IMR-90 (cell line): ENCODE results near the gene TCP11. TPM values are rescaled to one million over a fixed set of nuclear protein-coding genes. Genes with fewer than 3 reads are reported as not detected.

ENCODE experiments used
- ATAC-seq: fragments of 200-7000 bp; cut with Tn5 transposase; 2 replicates; pipeline ENCODE4 v1.9.1; 2020; ENCODE audit warnings: low read depth, mild to moderate bottlenecking, moderate library complexity
- BruUV-seq: library from RNA; stranded (reverse); fragments of 400-500 nt; replicated peaks from 2 replicates; lab custom pipeline; 2021; lab: Mats Ljungman, UMichigan
- CTCF ChIA-PET: fragments of 300-600 bp; formaldehyde crosslinking; extraction: SDS; loops from one replicate; lab custom pipeline; 2021; ENCODE audit warnings: antibody characterized with exemption; lab: Yijun Ruan, JAX
- POLR2A ChIA-PET: fragments of 300-600 bp; sonication (Branson Sonifier 250); formaldehyde crosslinking; loops from one replicate; lab custom pipeline; 2022; ENCODE audit warnings: antibody characterized with exemption; ENCODE audit not compliant: unreplicated experiment; lab: Charles Lee
- DNase-seq: peaks from one replicate; pipeline ENCODE4 v3.0.0; 2013
- H2AFZ ChIP-seq: replicated peaks from 2 replicates; pipeline ENCODE3; 2013; ENCODE audit warnings: low read length, mild to moderate bottlenecking; ENCODE audit not compliant: poor library complexity
- H2AK5ac ChIP-seq: 2 replicates; pipeline ENCODE4 v1.6.1; 2013; ENCODE audit warnings: low read depth, low read length, inconsistent platforms
- H2AK9ac ChIP-seq: replicated peaks from 2 replicates; pipeline ENCODE3; 2013; ENCODE audit warnings: mild to moderate bottlenecking, low read depth, low read length, moderate library complexity; ENCODE audit not compliant: poor library complexity
- H2BK120ac ChIP-seq: 2 replicates; pipeline ENCODE4 v1.6.1; 2013; ENCODE audit warnings: low read depth, low read length, inconsistent platforms
- H2BK15ac ChIP-seq: 3 replicates; pipeline ENCODE4 v1.6.1; 2013; ENCODE audit warnings: low read depth, low read length, inconsistent platforms
- H2BK20ac ChIP-seq: 2 replicates; pipeline ENCODE4 v1.6.1; 2013; ENCODE audit warnings: low read depth, mild to moderate bottlenecking, inconsistent platforms, low read length, moderate library complexity
- H2BK5ac ChIP-seq: 2 replicates; pipeline ENCODE4 v1.6.1; 2013; ENCODE audit warnings: mild to moderate bottlenecking, low read depth, low read length, inconsistent platforms; ENCODE audit not compliant: poor library complexity, severe bottlenecking
- H3K14ac ChIP-seq: replicated peaks from 2 replicates; pipeline ENCODE4 v1.6.1; 2013; ENCODE audit warnings: low read depth, low read length, inconsistent platforms
- H3K18ac ChIP-seq: 2 replicates; pipeline ENCODE4 v1.6.1; 2013; ENCODE audit warnings: low read depth, low read length, control low read depth
- H3K23ac ChIP-seq: 2 replicates; pipeline ENCODE4 v1.6.1; 2013; ENCODE audit warnings: low read depth, low read length, inconsistent platforms
- H3K27ac ChIP-seq: 2 replicates; pipeline ENCODE4 v1.5.1; 2013; ENCODE audit warnings: mild to moderate bottlenecking, control low read depth, low read length; ENCODE audit not compliant: insufficient read depth
- H3K27me3 ChIP-seq: 2 replicates; pipeline ENCODE4 v1.6.1; 2013; ENCODE audit warnings: low read length; ENCODE audit not compliant: control insufficient read depth, insufficient read depth
- H3K36me3 ChIP-seq: 2 replicates; pipeline ENCODE4 v1.6.1; 2013; ENCODE audit warnings: low read length, mixed read lengths; ENCODE audit not compliant: control insufficient read depth, insufficient read depth
- H3K4ac ChIP-seq: 2 replicates; pipeline ENCODE4 v1.6.1; 2013; ENCODE audit warnings: low read depth, low read length, inconsistent platforms
- H3K4me1 ChIP-seq: 2 replicates; pipeline ENCODE4 v1.6.1; 2013; ENCODE audit warnings: low read length, mixed read lengths; ENCODE audit not compliant: control insufficient read depth, insufficient read depth
- H3K4me2 ChIP-seq: 2 replicates; pipeline ENCODE4 v1.6.1; 2013; ENCODE audit warnings: low read depth, mild to moderate bottlenecking, control low read depth, low read length, moderate library complexity
- H3K4me3 ChIP-seq: 2 replicates; pipeline ENCODE4 v1.5.1; 2013; ENCODE audit warnings: low read depth, mild to moderate bottlenecking, control low read depth, low read length, moderate library complexity; ENCODE audit not compliant: insufficient read depth
- H3K56ac ChIP-seq: 2 replicates; pipeline ENCODE4 v1.6.1; 2013; ENCODE audit warnings: low read length, inconsistent platforms; ENCODE audit not compliant: insufficient read depth; ENCODE audit errors: extremely low read depth
- H3K79me1 ChIP-seq, 2 experiments: 2 replicates each; pipeline ENCODE4 v1.6.1; 2013; ENCODE audit warnings: low read length in 2 of 2, inconsistent platforms in 1 of 2, low read depth in 1 of 2
- H3K9ac ChIP-seq: 2 replicates; pipeline ENCODE4 v1.6.1; 2013; ENCODE audit warnings: low read depth, low read length, control low read depth
- H3K9me1 ChIP-seq: 2 replicates; pipeline ENCODE4 v1.6.1; 2013; ENCODE audit warnings: low read length, inconsistent platforms; ENCODE audit not compliant: insufficient read depth
- H3K9me3 ChIP-seq: 2 replicates; pipeline ENCODE4 v1.6.1; 2013; ENCODE audit warnings: low read length; ENCODE audit not compliant: control insufficient read depth, insufficient read depth
- H4K20me1 ChIP-seq: 2 replicates; pipeline ENCODE4 v1.6.1; 2013; ENCODE audit warnings: low read length, inconsistent platforms; ENCODE audit not compliant: insufficient read depth
- H4K5ac ChIP-seq: 2 replicates; pipeline ENCODE4 v1.6.1; 2013; ENCODE audit warnings: mild to moderate bottlenecking, low read depth, low read length, control low read depth
- H4K8ac ChIP-seq, 2 experiments: 2 replicates each; pipeline ENCODE4 v1.6.1; 2013; ENCODE audit warnings: low read depth in 2 of 2, low read length in 2 of 2, control low read depth in 1 of 2, inconsistent platforms in 1 of 2
- H4K91ac ChIP-seq: 2 replicates; pipeline ENCODE4 v1.6.1; 2013; ENCODE audit warnings: low read depth, low read length, inconsistent platforms; ENCODE audit not compliant: insufficient read depth
- CHD1 ChIP-seq: IDR thresholded peaks from 2 replicates; pipeline ENCODE4 v1.6.1; 2012; ENCODE audit warnings: low read depth, low read length, improper control_type of control experiment
- RFX5 ChIP-seq: IDR thresholded peaks from 2 replicates; pipeline ENCODE4 v1.8.0; 2012; ENCODE audit warnings: low read depth, mild to moderate bottlenecking, low read length, moderate library complexity
- USF2 ChIP-seq: fragments of 150-350 bp; IDR thresholded peaks from 2 replicates; pipeline ENCODE4 v1.6.1; 2017; ENCODE audit warnings: mild to moderate bottlenecking, antibody characterized with exemption, low read length, low read depth
- whole genome bisulfite sequencing, 2 experiments: methylation state at CpG; one replicate each; pipeline versions ENCODE4 v1.1.5 to v1.1.7; 2013; ENCODE audit warnings: missing lambda C conversion rate in 2 of 2; ENCODE audit not compliant: insufficient read length in 1 of 2; ENCODE audit errors: extremely low coverage in 2 of 2; 5-methylcytosine and 5-hydroxymethylcytosine counted together
- dilution Hi-C: fragments of 300-500 bp; cut with HindIII; formaldehyde crosslinking; loops from one replicate; pipeline ENCODE4 v1.14.3; 2018; ENCODE audit warnings: low sequenced_read_pairs; ENCODE audit not compliant: unreplicated experiment
- in situ Hi-C: fragments of 300-500 bp; cut with MboI; formaldehyde crosslinking; loops from 3 replicates; pipeline ENCODE4 v1.14.3; 2019; ENCODE audit warnings: low sequenced_read_pairs, inconsistent platforms, mixed read lengths
- intact Hi-C: fragments of 100-400 bp; cut with micrococcal nuclease; formaldehyde crosslinking; loops from 2 replicates; pipeline ENCODE4 v1.10.0; 2022
- polyA plus RNA-seq, 3 experiments: library from polyadenylated mRNA; depleted of rRNA; stranded (reverse); fragments of >200 nt; gene quantifications; 2 replicates each; pipeline ENCODE4 v1.2.3, GENCODE V29; 2012; ENCODE audit warnings: low replicate concordance in 1 of 3
- total RNA-seq: library from RNA; depleted of rRNA; stranded (reverse); fragments of >200 nt; gene quantifications from 2 replicates; pipeline ENCODE4 v1.2.3, GENCODE V29; 2012

TCP11 gene
- total and polyA plus RNA-seq, 2 of the 4 experiments (the other 2 are of a cell fraction) = 0.34 to 0.36 TPM

- BruUV-seq = no TSS peak
- H4K5ac ChIP-seq = no peak overlapping the region
- dilution Hi-C loops = no loop called here
- in situ Hi-C loops = no loop called here
- H2BK15ac ChIP-seq = no peak overlapping the region
- ATAC-seq = no peak
- H3K9me3 ChIP-seq = no peaks in the 10 kb centered on the region
- H3K4me3 ChIP-seq = no peak overlapping the region
- no peak overlapping the region for H4K8ac ChIP-seq
- H3K4me2 ChIP-seq = no peak overlapping the region
- H3K4me1 ChIP-seq = no peaks in the 10 kb centered on the region
- no peak overlapping the region for H3K27ac ChIP-seq
- H3K23ac ChIP-seq = no peak overlapping the region
- no peak overlapping the region for H2BK120ac ChIP-seq
- no peak overlapping the region for H2AK5ac ChIP-seq
- H2AK9ac ChIP-seq = no peak overlapping the region
- CTCF ChIA-PET = no interaction called here
- no peak overlapping the region for H3K14ac ChIP-seq
- H2BK5ac ChIP-seq = no peak overlapping the region
- 0 out of 2 replicates have a peak, but pooled peaks cover 2% of the 10 kb centered on the region for H3K9me1 ChIP-seq
- no peak overlapping the region for H3K56ac ChIP-seq
- intact Hi-C loops = no loop called here
- H2AFZ ChIP-seq = no peak overlapping the region
- POLR2A ChIA-PET = no interaction called here
- WGBS, 2 experiments = no CpG with 5 or more reads among the region's 2 CpGs
- H3K36me3 ChIP-seq = peaks cover 12% of the 10 kb centered on the region
- H3K18ac ChIP-seq = no peak overlapping the region
- H4K91ac ChIP-seq = no peak overlapping the region
- no peak overlapping the region for H2BK20ac ChIP-seq
- H3K79me1 ChIP-seq = no peaks in the 10 kb centered on the region
- H3K4ac ChIP-seq = no peak overlapping the region
- no peaks in the 10 kb centered on the region for H3K27me3 ChIP-seq
- DNase-seq = no peak
- no peak overlapping the region for H3K9ac ChIP-seq
- no peaks in the 10 kb centered on the region for H4K20me1 ChIP-seq
- TF ChIP-seq USF2 (no peak), CHD1 (no peak), RFX5 (no peak)
These were observed 71.0 kb downstream of the TCP11 start for GRCh38 chr6:35070111-35070510.
